Globus pallidus (tissue), 1 donor: ENCODE data around the gene UNC13A.

Source experiments
- DNase-seq: peaks from one replicate; pipeline ENCODE4 v3.0.0-alpha.2; 2015; ENCODE audit warnings: low spot score

UNC13A gene

DNA sequence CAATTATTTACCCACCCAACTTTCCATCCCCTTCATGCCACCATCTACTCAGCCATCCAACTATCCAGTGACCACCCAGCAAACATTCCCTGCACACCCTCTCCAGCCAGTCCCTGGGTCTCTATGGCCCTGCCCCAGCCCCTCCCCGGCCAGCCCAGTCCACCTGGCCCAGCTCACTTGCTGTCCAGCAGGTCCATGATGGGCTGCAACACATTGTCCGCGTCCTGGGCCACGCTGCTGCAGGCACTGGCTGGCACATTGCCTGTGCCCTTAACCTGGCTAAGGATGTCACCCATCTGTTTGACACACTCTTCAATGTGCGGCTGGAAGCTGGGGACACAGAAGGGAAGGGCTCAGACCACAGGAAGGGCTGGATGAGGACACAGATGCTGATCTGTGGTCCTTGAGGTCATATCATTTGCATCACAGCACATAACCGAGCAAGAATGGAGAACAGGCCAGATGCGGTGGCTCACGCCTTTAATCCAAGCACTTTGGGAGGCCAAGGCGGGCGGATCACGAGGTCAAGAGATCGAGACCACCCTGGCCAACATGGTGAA is 61.6 kb downstream of the UNC13A start:
- no peak for DNase-seq

DNA sequence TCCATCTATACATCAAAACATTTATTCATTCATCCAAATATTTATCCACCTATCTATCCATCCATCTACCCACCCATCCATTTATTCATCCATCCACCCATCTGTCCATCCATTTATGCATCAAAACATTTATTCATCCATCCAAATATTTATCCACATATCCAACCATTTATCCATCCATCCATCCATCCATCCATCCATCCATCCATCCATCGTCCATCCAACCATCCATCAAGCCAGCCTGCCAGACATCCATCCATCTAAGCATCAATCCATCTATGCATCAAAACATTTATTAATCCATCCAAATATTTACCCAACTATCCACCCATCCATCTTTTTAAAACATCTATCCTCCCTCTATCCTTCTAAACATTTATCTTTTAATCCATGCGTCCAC is 62.2 kb downstream of the UNC13A start:
- no peak for DNase-seq

DNA sequence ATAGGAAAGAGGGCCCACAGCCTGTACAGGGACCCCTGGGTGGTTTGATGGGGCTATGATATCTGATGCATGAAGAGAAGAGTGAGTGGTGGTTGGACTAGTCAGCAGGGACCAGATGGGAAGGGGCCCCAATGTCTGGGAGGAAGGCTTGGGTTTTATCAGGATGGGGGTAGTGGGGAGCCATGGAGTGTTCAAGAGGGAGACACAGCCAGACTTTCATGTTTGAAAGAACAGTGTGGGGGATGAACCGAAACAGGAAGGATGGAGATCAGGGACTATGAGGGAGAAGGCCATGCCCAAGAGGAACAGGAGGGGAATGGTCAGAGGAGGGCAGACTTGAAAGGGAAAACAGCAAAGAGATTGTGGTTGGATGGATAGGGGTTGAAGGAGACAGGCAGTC is 63.1 kb downstream of the UNC13A start:
- DNase-seq: no peak

DNA sequence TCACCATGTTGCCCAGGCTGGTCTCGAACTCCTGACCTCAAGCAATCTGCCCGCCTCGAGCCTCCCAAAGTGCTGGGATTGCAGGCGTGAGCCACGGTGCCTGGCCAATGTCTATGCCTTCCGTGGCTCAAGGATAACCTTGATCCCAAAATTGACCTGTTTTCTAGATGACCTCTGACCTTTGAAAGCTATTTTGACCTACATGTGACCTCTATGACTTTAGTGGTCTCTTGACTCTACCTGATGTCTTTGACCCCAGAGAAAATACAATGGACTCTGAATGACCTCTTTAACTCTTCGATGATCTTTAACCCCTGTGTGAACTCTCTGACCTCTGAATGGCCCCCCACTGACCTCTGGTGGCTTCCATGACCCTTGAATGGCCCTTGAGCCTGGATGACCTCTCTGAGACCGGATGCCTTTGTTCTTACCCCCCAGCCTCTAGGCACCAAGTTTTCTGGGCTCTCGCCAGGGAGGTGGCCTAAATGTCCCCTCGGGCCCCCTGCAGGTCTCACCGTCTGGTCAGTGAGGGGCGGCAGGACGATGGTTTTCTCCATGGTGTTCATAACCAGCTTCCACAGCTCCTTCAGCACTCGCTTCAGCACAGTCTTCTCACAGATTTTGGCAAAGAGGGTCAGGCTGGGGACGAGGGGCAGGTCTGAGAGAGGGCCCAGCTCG is 63.7 kb downstream of the UNC13A start:
- DNase-seq: no peak

DNA sequence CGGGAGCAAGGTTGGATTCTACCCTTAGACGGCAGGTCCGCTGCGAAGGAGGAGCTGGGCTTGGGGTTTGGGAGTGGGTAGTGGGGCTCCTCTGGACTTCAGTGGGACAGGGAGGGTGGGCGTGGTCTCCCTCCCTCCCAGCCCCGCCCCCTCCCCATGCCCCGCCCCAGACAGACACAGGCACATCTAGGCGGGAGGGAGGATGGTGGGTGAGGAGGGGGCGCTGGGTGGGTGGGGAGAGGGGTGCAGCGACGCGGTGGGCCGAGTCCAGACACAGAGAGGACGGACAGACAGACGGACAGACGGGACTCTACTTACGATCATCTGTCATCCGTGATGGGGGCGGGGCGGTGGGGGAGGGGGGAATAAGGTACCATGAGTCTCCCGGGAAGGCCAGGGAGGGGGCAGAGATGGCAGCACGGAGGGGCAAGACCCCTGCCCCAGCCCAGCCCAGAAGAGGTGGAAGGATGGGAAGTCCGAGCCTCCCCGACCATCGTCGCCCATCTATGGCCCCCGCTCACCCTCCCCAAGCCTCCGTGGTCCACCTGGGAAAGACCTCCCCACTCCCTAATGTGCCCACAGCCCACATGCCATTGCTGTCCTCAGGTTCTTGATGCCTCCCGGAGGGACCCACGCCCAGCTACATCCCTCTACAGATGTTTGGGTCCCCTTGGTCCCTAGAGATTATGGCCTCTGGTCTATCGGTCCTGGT is 64.8 kb downstream of the UNC13A start:
- no peak for DNase-seq

DNA sequence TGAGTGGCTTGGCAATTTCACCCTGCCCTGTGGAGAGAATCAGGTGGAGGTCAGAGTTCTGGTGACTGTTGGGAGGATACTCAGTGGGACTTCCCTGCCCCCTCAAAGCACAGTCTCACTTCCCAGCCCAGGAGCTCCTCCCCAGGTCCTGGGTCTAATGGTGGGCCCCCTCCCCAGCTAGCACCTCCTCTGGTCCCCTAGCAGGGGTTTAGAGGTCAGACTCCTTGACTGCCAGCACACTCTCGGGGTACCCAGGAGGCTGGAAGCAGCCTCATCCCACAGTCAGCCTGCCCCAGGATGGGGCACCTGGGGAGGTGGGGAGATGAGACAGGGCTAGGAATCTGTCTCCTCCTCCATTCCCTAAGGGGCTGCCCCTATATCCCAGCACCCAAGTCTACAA is 67.5 kb downstream of the UNC13A start:
- DNase-seq: no peak

DNA sequence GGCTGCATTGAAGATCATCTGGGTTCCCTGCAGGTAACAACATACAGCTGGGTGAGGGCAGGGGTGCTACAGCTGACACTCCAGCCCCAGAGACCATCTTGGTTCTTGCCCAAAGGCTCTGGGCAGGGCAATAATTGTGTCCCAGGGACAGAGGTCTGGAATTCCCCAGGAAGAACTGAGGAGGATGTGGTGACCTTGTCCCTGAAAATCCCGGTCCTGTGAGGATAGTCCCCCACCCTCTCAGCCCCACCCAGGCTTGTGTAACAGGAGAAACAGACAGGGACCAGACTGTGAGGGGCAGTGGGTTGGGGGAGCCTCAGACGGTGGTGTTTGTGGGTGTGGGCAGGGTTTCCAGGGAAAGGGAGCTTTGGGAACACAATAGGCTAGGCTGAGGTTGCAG is 69.2 kb downstream of the UNC13A start:
- no peak for DNase-seq

DNA sequence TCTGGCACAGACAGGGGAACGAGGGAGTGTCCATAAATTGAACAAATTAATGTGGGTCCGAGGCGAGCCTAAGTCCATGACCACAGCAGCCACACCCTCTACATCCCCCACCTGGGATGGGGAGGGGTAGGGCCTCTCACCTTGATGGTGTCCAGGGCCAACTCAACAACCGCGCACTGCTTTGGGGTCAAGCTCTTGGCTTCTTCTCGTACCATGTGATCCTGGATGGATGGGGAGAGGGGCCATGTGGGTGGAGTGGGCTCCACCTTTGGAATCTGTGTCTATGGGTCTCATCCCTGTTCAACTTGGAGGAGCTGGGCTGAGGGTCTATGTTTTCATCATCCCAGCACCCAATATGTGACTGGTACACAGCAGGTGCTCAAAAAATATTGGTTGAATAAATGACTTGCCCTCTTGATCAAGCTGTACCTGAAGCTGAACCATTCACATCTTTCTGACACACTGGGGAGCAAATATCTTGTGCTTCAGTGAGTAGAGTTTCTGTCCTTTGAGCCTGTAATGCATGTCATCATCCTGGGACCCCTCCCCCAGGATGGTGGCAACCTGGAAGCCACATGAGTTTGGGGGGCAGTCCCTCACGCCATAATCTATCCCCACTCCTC is 69.8 kb downstream of the UNC13A start:
- DNase-seq: no peak

DNA sequence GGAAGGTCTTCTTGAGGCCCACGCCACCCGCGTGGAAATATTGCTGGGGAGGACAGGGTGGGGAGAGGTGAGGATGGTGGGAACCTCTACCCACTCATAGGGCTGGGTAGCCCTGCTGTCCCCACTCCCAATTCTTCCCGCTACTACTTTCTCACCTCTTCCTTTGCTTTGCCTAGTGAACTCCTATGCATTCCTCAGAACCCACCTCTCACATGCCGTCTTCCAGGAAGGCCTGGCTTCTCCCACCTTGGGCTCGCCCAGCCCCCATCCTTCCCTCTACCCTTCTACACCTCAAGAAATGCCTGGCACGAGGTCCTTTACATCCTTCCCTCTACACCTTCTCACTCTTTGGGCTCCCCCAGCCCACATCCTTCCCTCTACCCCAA is 70.4 kb downstream of the UNC13A start:
- no peak for DNase-seq

DNA sequence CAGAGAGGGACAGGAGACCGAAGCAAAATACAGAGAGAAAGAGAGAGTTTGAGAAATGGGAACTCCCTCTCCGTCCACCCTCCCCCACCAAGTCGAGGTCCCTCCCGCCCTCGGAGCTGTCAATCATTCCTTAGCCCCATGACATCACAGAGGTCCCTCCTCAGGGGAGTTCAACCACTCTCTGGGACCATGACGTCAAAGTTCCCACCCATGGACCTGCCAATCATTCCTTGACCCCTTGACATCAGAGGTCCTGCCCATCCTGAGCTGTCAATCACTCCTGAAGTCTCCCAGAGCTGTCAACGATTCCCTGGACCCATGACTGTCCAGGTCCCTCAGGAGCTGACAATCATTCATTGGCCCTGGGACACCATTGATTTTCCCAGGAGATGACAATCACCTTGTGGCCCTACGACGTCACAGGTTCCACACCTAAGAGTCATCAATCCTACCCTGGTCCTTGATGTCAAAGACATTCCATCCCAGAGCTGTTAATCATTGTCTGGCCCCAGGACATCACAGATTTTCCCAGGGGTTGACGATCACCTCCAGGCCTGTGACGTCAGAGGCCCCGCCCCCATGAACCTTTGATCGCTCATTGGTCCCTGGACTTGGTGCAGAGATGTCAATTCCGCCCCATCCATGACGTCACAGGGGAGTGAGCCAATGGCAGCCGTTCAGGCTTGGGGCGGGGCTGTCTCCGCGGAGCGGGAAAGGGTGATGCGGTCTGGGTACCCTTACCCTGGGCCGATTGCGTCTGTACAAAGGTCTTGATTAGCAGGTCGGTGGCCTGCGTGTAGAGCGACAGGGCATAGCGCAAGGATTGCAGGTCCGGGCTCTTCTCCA is 71.0 kb downstream of the UNC13A start:
- no peak for DNase-seq

DNA sequence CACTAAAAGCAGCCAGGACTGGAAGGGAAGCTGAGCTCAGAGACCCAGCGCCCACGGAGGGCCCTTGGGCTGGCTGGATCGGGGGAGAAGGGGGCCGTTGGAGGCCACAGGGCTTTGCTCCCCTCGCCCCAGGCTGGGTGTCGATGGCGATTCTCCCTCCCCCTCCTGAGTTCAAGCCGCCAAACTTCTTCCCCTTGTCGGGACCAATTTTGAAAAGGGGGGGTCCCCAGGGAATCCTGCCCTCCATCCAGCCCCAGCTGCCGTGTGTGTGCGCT is 71.5 kb downstream of the UNC13A start:
- DNase-seq: no peak

DNA sequence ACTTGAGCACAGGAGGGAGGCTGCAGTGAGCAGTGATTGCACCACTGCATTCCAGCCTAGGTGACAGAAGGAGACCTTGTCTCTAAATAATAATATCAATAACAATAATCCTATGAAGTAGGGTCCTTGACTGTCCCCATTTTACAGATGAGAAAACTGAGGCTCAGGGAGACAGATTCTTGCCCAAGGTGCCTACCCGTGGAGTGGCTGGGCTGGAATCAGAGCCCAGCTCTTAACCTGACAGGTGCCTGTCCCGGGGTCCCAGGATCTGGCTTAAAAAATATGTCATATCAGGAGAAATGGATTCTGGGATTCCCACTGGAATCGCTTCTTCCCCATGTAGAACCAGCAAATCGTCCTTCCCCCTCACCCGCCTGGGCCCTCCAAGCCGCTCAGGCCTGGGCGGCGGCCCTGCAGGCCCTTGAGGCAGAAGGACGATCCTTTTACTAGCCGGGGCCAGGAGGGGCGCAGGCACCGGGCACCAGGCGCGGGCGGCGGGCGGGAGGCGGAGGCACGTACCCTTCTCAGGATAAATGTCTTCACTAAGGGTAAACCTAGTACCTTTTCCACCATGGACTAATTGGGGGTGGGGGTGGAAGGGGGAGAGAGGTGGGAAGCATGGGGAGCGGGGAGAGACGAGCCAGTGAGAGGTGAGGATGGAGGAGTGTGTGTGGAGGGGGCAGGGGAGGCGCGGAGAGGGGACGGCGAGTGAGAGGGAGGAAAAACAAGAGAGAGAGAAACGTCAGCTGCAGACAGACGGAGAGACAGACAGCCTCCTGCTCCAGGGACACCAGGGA is 72.1 kb downstream of the UNC13A start:
- no peak for DNase-seq

DNA sequence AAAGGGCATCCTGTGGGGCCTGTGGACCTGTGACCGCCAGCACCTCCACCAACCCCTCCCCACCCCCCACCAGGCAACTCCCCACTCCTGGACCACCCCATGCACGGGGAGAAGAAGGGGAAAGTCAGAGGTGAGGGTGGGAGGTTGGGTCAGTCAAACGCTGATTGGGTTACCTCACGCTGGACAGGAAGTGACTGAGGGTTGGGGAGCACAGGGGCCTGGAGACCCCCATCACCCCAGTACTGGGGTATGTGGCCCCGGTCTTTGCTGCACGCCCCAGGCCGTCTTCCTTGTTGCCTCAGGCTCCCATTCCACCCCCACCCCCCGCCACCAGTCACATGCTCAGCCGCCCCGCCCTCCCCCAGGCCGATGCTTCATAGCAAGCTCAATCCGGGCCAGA is 73.7 kb downstream of the UNC13A start:
- DNase-seq: no peak

DNA sequence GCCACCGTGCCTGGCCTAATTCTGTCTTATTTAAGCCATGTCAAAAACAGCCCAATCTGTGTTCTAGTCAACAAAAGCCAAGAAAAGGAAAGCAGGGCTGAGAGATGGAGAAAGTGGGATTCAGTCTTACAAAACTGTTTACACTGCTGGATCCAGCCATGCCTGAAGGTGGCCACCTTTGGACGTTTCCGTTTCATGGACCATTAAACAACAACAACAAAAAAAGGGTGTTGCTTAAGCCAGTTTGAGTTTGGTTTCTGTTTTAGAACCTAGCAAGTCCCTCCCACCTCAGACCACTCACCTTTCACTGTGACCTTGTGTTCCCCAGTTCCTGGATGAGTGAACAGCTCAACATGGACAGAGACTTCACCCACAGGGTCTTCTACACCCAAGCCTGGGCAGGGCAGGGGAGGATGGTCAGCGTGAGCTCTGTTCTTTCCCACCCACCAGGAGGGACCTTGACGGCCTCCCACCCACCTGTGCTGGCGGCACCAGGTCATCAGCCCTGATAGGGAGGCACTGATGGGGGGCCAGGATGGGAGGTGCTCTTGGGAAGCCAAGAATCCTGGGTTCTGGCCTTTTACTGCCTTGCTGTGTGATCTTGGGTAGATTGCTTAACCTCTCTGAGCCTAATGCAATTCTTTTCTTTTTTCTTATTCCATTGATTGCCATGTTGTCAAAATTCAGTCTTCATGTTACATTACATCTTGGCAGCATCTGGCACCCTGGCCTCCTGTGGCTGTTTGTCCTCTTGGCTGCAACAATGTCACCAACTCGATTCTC is 76.5 kb downstream of the UNC13A start:
- no peak for DNase-seq

DNA sequence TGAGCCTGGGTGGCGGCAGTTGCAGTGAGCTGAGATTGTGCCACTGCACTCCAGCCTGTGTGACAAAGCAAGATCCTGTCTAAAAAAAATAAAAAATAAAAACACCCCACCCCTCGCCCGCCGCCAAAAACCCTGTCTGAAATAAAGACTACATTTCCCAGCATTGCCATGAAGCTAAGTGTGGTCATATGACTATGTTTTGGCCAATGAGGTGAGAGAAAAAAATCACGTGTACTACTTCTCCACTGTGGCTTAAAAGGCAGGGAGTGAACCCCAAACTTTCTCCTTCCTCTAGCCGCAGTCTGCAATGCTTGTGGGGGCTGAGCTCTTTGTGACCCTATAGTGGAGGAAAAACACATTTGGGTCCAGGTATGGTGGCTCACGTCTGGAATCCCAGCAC is 77.8 kb downstream of the UNC13A start:
- no peak for DNase-seq

DNA sequence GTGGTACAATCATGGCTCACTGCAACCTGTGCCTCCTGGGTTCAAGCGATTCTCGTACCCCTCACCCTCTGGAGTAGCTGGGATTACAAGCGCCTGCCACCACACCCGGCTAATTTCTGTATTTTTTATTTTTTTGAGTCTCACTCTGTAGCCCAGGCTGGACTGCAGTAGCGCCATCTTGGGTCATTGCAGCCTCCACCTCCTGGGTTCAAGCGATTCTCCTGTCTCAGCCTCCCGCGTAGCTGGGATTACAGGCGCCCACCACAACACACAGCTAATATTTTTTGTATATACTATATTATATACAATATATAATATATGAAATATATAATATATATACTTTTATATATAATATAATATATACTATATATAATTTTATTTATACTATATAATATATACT is 80.2 kb downstream of the UNC13A start:
- no peak for DNase-seq

DNA sequence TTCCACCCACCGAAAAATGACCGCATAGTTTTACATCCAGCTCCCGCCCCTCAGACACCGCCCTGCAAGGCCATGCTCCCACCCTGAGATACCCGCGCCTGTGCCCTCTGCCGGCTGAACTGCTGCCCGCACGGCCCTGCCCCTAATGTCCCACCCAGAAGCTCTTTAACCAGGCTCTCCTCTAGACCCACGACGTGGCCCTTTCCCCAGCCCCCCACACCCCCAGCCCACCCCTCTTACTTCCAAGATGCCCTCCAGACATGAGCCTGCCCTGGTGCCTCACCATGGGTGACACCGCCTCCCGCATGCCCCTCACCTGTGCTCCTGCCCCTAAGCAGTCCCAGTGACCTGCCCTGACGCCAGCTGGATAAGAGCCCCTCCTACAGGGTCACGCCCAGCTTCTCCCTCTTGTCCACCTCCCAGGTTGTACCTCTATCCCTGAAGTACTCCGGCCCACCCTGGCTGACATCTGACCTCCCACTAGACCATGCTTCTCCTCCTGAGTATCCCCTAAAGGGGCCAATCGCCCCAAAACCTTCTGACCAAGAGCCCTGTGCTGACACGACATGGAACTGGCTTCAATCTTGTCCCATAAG is 81.5 kb downstream of the UNC13A start:
- no peak for DNase-seq

DNA sequence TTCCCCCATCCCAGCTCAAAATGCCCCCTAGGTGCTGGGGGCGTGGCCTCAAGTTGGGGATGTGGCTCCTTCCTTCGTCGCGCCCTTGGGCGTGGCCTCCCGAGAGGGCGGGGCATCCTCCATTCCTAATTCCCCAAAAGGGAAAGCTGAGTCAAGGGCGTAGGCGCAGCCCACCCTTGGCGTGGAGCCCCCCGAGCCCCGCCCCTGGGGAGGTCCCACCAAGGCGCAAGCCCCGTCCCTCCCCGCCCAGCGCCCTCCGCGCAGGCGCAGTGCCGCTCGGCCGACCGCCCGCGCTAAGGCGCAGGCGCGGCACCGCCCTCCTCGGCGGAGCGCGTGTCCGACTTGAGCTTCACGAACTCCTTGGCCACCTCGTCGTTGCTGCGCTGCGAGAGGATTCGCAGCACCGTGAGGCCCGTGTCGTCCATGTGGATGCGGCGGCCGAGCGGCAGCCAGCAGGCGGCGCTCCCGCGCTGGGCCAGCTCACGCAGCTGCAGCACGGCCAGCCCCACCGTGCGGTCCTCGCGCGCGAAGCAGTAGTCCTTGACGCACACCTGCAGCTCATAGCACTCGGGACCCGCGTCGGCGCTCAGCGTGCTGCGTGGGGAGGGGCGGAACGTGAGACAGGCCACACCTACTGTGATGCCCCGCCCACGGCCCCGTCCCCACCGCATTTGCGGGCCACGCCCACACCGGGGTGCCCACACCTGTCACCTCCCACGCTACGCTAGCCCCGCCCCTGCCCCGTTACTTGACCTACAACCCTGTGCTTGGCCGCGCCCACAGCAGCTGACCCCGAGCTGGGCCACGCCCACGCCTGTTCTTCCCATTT is 82.2 kb downstream of the UNC13A start:
- DNase-seq: peak; percentile 20

DNA sequence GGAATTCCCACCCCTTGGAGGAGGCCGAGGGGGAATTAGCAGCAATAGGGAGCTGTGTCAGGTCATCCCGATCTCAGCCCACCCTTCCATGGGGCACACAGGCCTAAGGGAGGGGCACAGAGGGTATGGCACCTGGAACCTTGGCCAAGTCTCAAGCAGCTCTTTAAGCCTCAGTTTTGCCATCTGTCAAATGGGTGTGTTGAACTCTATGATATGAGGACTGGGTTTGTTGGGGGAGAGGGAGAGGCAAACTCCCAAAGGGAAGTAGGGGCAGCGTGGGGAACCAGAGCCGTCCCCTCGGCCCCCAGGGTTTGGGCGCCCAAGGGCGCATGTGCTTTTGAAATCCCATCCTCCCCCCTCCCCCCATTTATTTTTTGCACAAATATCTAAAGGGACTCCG is 83.0 kb downstream of the UNC13A start:
- no peak for DNase-seq
